ENCODE data around the gene GPR15. TPM values are rescaled to one million over a fixed set of nuclear protein-coding genes. Genes with fewer than 3 reads are reported as not detected.

GPR15 gene
- total RNA-seq, 1 experiment from 2014 or later = not detected

GRCh38 chr3:98551754-98552153, 20.0 kb downstream of the GPR15 start:
- no peaks in the 10 kb centered on the region for H4K20me1 ChIP-seq (ENCODE audit: insufficient read depth)
- intact Hi-C loops (cut with micrococcal nuclease; ENCODE audit: unreplicated experiment) = no loop called here
- no peak overlapping the region for H2AFZ ChIP-seq
- no TSS peak for BruUV-seq (replicated peaks)
- ChIA-PET CTCF (no interaction called here), POLR2A (ENCODE audit: unreplicated experiment) (no interaction called here)
- H3K9me3 ChIP-seq (ENCODE audit: insufficient read depth, low read depth) = no peaks in the 10 kb centered on the region
- TF ChIP-seq EZH2 (IDR thresholded peaks at IDR 0.05; ENCODE audit: low read depth) (no peak), CTCF (conservative IDR thresholded peaks at IDR 0.05) (no peak)
- no peak overlapping the region for H3K27ac ChIP-seq
- no peak overlapping the region for H3K4me2 ChIP-seq
- H3K79me2 ChIP-seq (ENCODE audit: low read depth) = no peaks in the 10 kb centered on the region
- no peaks in the 10 kb centered on the region for H3K27me3 ChIP-seq (ENCODE audit: insufficient read depth, low read depth)
- no peaks in the 10 kb centered on the region for H3F3A ChIP-seq (ENCODE audit: insufficient read depth, low read depth)
- no peak for DNase-seq
- no peaks in the 10 kb centered on the region for H3K4me1 ChIP-seq (replicated peaks; ENCODE audit: insufficient read depth)
- H3K4me3 ChIP-seq = no peak overlapping the region
- H3K36me3 ChIP-seq (ENCODE audit: low read depth) = no peaks in the 10 kb centered on the region
- H3K9me2 ChIP-seq (ENCODE audit: insufficient read depth) = no peaks in the 10 kb centered on the region

GRCh38 chr3:98552232-98553020, 20.6 kb downstream of the GPR15 start:
- H4K20me1 ChIP-seq (ENCODE audit: insufficient read depth) = no peaks in the 10 kb centered on the region
- intact Hi-C loops (cut with micrococcal nuclease; ENCODE audit: unreplicated experiment) = no loop called here
- H3K27me3 ChIP-seq (ENCODE audit: insufficient read depth, low read depth) = no peaks in the 10 kb centered on the region
- no peaks in the 10 kb centered on the region for H3K79me2 ChIP-seq (ENCODE audit: low read depth)
- no peak overlapping the region for H3K27ac ChIP-seq
- POLR2A ChIA-PET (ENCODE audit: unreplicated experiment) = no interaction called here
- no peaks in the 10 kb centered on the region for H3K4me1 ChIP-seq (replicated peaks; ENCODE audit: insufficient read depth)
- no peaks in the 10 kb centered on the region for H3K9me3 ChIP-seq (ENCODE audit: insufficient read depth, low read depth)
- DNase-seq = no peak
- no peaks in the 10 kb centered on the region for H3K36me3 ChIP-seq (ENCODE audit: low read depth)
- BruUV-seq (replicated peaks) = no TSS peak
- TF ChIP-seq EZH2 (IDR thresholded peaks at IDR 0.05; ENCODE audit: low read depth) (no peak), CTCF (conservative IDR thresholded peaks at IDR 0.05) (no peak)
- H2AFZ ChIP-seq = no peak overlapping the region
- no peaks in the 10 kb centered on the region for H3K9me2 ChIP-seq (ENCODE audit: insufficient read depth)
- H3K4me3 ChIP-seq = no peak overlapping the region
- CTCF ChIA-PET = no interaction called here
- no peaks in the 10 kb centered on the region for H3F3A ChIP-seq (ENCODE audit: insufficient read depth, low read depth)
- no peak overlapping the region for H3K4me2 ChIP-seq

- H3K9me3 ChIP-seq (ENCODE audit: insufficient read depth, low read depth) = no peaks in the 10 kb centered on the region
- TF ChIP-seq EZH2 (IDR thresholded peaks at IDR 0.05; ENCODE audit: low read depth) (no peak), CTCF (conservative IDR thresholded peaks at IDR 0.05) (no peak)
- no peaks in the 10 kb centered on the region for H3K4me1 ChIP-seq (replicated peaks; ENCODE audit: insufficient read depth)
- intact Hi-C loops (cut with micrococcal nuclease; ENCODE audit: unreplicated experiment) = no loop called here
- no peaks in the 10 kb centered on the region for H4K20me1 ChIP-seq (ENCODE audit: insufficient read depth)
- no peak overlapping the region for H3K4me3 ChIP-seq
- BruUV-seq (replicated peaks) = no TSS peak
- no peak overlapping the region for H3K4me2 ChIP-seq
- no peak for DNase-seq
- H3K79me2 ChIP-seq (ENCODE audit: low read depth) = no peaks in the 10 kb centered on the region
- CTCF ChIA-PET = no interaction called here
- no peaks in the 10 kb centered on the region for H3K36me3 ChIP-seq (ENCODE audit: low read depth)
- H3K9me2 ChIP-seq (ENCODE audit: insufficient read depth) = no peaks in the 10 kb centered on the region
- H2AFZ ChIP-seq = no peak overlapping the region
- H3K27me3 ChIP-seq (ENCODE audit: insufficient read depth, low read depth) = no peaks in the 10 kb centered on the region
- POLR2A ChIA-PET (ENCODE audit: unreplicated experiment) = no interaction called here
- no peaks in the 10 kb centered on the region for H3F3A ChIP-seq (ENCODE audit: insufficient read depth, low read depth)
- no peak overlapping the region for H3K27ac ChIP-seq
Measured at GRCh38 chr3:98553021-98553563, 21.3 kb downstream of the GPR15 start.

All from PC-9 (cell line).